Type B pancreatic cell (in vitro differentiated cells): ENCODE results near the gene HIC2. TPM values are rescaled to one million over a fixed set of nuclear protein-coding genes. Genes with fewer than 3 reads are reported as not detected.
"Not testable (repeated sequence)": the region's sequence is repeated elsewhere in the genome, so short reads cannot be mapped to it uniquely, and the experiment has no call there.

Experiments used
- DNase-seq: peaks from one replicate; pipeline ENCODE4 v3.0.0; 2021; ENCODE audit warnings: mixed read lengths; ENCODE audit not compliant: unreplicated experiment; ENCODE audit errors: extremely low spot score
- H3K27ac Mint-ChIP-seq: 2 replicates; pipeline ENCODE4 v1.8.0; 2021; ENCODE audit warnings: mild to moderate bottlenecking, mixed read lengths
- H3K27me3 Mint-ChIP-seq: 2 replicates; pipeline ENCODE4 v1.8.0; 2021; ENCODE audit warnings: mixed read lengths
- H3K36me3 Mint-ChIP-seq: 2 replicates; pipeline ENCODE4 v1.8.0; 2021; ENCODE audit warnings: mixed read lengths
- H3K4me1 Mint-ChIP-seq: one replicate; pipeline ENCODE4 v1.8.0; 2021; ENCODE audit warnings: mixed read lengths; ENCODE audit not compliant: unreplicated experiment
- H3K4me3 Mint-ChIP-seq: 2 replicates; pipeline ENCODE4 v1.8.0; 2021; ENCODE audit warnings: mild to moderate bottlenecking, mixed read lengths
- H3K9me3 Mint-ChIP-seq: 2 replicates; pipeline ENCODE4 v1.8.0; 2021; ENCODE audit warnings: mixed read lengths
- total RNA-seq: library from RNA; stranded (reverse); gene quantifications from 2 replicates; pipeline ENCODE4 v1.2.1, GENCODE V29; 2021; ENCODE audit warnings: low replicate concordance

Gene HIC2
- total RNA-seq, 1 donor from 2014 or later = 36.1 TPM

GRCh38 chr22:21492271-21492670, 75.1 kb downstream of the HIC2 start:
- not testable (repeated sequence) for H3K27me3 Mint-ChIP-seq, H3K36me3 Mint-ChIP-seq, H3K9me3 Mint-ChIP-seq, H3K4me1 Mint-ChIP-seq, DNase-seq, H3K4me3 Mint-ChIP-seq, H3K27ac Mint-ChIP-seq

- H3K27ac Mint-ChIP-seq, H3K36me3 Mint-ChIP-seq, DNase-seq, H3K4me3 Mint-ChIP-seq, H3K9me3 Mint-ChIP-seq, H3K4me1 Mint-ChIP-seq, H3K27me3 Mint-ChIP-seq: not testable (repeated sequence)
These were observed 76.9 kb downstream of the HIC2 start for GRCh38 chr22:21493789-21494782.

- H3K4me1 Mint-ChIP-seq, H3K9me3 Mint-ChIP-seq, H3K4me3 Mint-ChIP-seq, H3K36me3 Mint-ChIP-seq, H3K27ac Mint-ChIP-seq, DNase-seq, H3K27me3 Mint-ChIP-seq: not testable (repeated sequence)
These were observed 80.8 kb downstream of the HIC2 start for GRCh38 chr22:21497984-21498383.

- DNase-seq, H3K4me1 Mint-ChIP-seq, H3K4me3 Mint-ChIP-seq, H3K27me3 Mint-ChIP-seq, H3K27ac Mint-ChIP-seq, H3K36me3 Mint-ChIP-seq, H3K9me3 Mint-ChIP-seq: not testable (repeated sequence)
These were observed 81.3 kb downstream of the HIC2 start for GRCh38 chr22:21498489-21498888.

- not testable (repeated sequence) for H3K27me3 Mint-ChIP-seq, H3K9me3 Mint-ChIP-seq, DNase-seq, H3K4me1 Mint-ChIP-seq, H3K27ac Mint-ChIP-seq, H3K36me3 Mint-ChIP-seq, H3K4me3 Mint-ChIP-seq
These were observed 82.7 kb downstream of the HIC2 start for GRCh38 chr22:21499623-21500506.

Other genes with a start within 250 kb of the HIC2 start
- gene RIMBP3B, start 33.6 kb upstream of the HIC2 start, total RNA-seq = 0.29 TPM in 1 of 2 replicates, not detected in the other
- gene TMEM191C, start 50.0 kb downstream of the HIC2 start, total RNA-seq = 6.8 and 20.2 TPM in 2 replicates
- 0.17 and 0.34 TPM in 2 replicates for gene RIMBP3C, start 134.1 kb downstream of the HIC2 start, total RNA-seq
- 60.8 and 63.1 TPM in 2 replicates for gene UBE2L3, start 150.3 kb downstream of the HIC2 start, total RNA-seq
- gene YDJC, start 212.7 kb downstream of the HIC2 start, total RNA-seq = 20.7 and 24.5 TPM in 2 replicates
- gene CCDC116, start 215.4 kb downstream of the HIC2 start, total RNA-seq = 0.21 and 0.87 TPM in 2 replicates
- gene SDF2L1, start 224.9 kb downstream of the HIC2 start, total RNA-seq = 56.3 and 56.5 TPM in 2 replicates
- gene PPIL2, start 248.6 kb downstream of the HIC2 start, total RNA-seq = 41.1 and 49.2 TPM in 2 replicates